ENCODE data around the gene ENTPD8.

The ENTPD8 gene

GRCh38 chr9:137459601-137460362 lies 18.6 kb upstream of the ENTPD8 start:
- no peak overlapping the region for H3K4me3 ChIP-seq (IDR thresholded peaks at IDR 0.05; ENCODE audit: insufficient read depth, low read depth, low read length)
- peak overlapping the region; percentile 71; the same call in 1 of the 2 replicates for H3K9ac ChIP-seq
- H3K27me3 ChIP-seq (ENCODE audit: insufficient read depth, low read depth) = no peaks in the 10 kb centered on the region
- H2AFZ ChIP-seq (ENCODE audit: low read depth) = peak overlapping the region; percentile 64
- no peak for TF ChIP-seq CTCF (conservative IDR thresholded peaks at IDR 0.05; ENCODE audit: low read depth, low read length)
- H3K27ac ChIP-seq = peak overlapping the region; percentile 13
- H4K20me1 ChIP-seq (ENCODE audit: insufficient read depth) = no peaks in the 10 kb centered on the region
- H3K4me1 ChIP-seq (ENCODE audit: low read depth, poor library complexity, severe bottlenecking) = peaks cover 11% of the 10 kb centered on the region
- peak overlapping the region; percentile 33 for H3K4me2 ChIP-seq
- no peaks in the 10 kb centered on the region for H3K79me2 ChIP-seq (ENCODE audit: insufficient read depth, low read depth)
- no peaks in the 10 kb centered on the region for H3K36me3 ChIP-seq (ENCODE audit: insufficient read depth)

DNA sequence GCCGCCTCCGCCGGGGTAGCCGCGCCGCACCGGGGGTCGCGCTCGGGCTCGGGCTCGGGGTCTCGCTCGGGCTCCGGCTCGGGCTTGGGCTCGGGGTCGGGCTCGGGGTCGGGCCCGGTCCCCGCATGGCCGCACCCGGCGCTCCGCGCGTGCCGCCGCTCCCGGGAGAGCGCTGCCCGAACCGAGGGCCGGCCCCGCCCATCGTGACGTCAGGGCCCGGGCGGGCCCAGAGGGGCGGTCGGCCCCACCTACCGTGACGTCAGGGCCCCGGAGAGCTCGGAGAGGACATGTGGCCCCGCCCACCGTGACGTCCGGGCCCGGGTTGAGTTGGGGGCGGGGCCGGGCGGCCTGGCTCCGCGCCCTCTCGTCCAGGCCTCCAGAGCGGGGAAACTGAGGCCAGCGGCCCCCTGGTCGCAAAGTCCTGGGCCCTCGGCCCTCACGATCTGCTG lies 18.0 kb upstream of the ENTPD8 start, which contains the start of gene NSMF:
NSMF (minus strand) TSS at position 183 of the 449 bp plus-strand sequence. CDS start 232 bp downstream, outside the sequence.
- no peaks in the 10 kb centered on the region for H3K79me2 ChIP-seq (ENCODE audit: insufficient read depth, low read depth)
- H3K27ac ChIP-seq = peak within 1 kb of the TSS; percentile 13
- H3K9ac ChIP-seq = peak within 1 kb of the TSS; percentile 71
- H4K20me1 ChIP-seq (ENCODE audit: insufficient read depth) = no peaks in the 10 kb centered on the region
- no peaks in the 10 kb centered on the region for H3K36me3 ChIP-seq (ENCODE audit: insufficient read depth)
- H2AFZ ChIP-seq (ENCODE audit: low read depth) = peak within 1 kb of the TSS; percentile 64
- TF ChIP-seq CTCF (conservative IDR thresholded peaks at IDR 0.05; ENCODE audit: low read depth, low read length) = no peak
- H3K4me1 ChIP-seq (ENCODE audit: low read depth, poor library complexity, severe bottlenecking) = peaks cover 11% of the 10 kb centered on the region
- H3K27me3 ChIP-seq (ENCODE audit: insufficient read depth, low read depth) = no peaks in the 10 kb centered on the region
- H3K4me2 ChIP-seq = peak within 1 kb of the TSS; percentile 78
- no peak within 1 kb of the TSS for H3K4me3 ChIP-seq (IDR thresholded peaks at IDR 0.05; ENCODE audit: insufficient read depth, low read depth, low read length)

DNA sequence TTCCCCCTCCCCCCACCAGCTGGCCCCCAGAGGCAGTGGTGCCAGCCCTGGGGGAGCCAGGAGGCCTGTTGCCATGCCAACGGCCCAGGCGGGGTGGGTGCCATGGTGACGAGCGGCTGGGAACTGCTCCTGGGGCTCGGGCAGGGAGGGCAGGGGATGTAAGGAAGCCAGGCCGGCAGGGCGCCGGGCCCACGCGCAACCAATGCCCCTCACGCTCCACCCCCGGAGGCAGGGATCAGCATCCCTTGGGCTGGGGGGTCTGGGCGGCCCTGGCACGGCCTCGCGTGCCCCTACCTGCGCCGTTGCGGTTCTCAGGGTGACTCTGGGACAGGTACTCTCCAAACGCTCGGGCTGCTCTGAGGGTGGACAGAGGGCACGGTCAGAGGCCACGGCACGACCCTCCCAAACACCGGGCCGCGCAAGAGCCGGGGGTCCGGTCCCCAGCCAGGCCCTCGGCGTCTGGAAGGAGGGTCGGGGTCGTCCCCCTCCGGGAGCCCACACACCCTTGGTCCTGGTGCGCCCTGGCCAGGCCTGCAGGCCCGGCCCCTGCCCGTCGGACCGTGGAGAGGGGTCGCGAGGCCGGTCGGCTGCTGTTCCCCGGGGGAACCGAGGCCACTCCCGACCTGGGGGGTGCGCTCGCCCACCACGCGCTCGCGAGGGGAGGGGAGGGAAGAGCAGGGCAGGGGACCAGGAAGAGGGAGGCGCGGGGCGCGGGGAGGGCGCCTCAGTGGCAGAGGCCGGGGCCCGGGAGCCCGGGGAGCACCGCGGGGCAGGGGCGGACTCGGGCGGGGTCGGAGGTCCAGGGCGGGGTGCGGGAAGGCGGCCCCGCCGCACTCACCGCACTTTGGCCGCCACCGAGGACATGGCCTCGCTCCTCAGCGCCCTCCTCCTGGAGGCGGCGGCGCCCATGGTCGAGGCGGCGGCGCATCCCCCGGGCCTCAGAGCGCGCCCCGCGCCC lies 17.3 kb upstream of the ENTPD8 start:
- H3K4me1 ChIP-seq (ENCODE audit: low read depth, poor library complexity, severe bottlenecking) = peaks cover 11% of the 10 kb centered on the region

More for the DNA sequence above, 17.3 kb upstream of the ENTPD8 start:
- Histone ChIP-seq H3K27me3 (ENCODE audit: insufficient read depth, low read depth) (no peaks in the 10 kb centered on the region), H3K27ac (no peak overlapping the region), H3K4me3 (IDR thresholded peaks at IDR 0.05; ENCODE audit: insufficient read depth, low read depth, low read length) (no peak overlapping the region), H3K36me3 (ENCODE audit: insufficient read depth) (no peaks in the 10 kb centered on the region), H4K20me1 (ENCODE audit: insufficient read depth) (no peaks in the 10 kb centered on the region), H2AFZ (ENCODE audit: low read depth) (no peak overlapping the region), H3K4me2 (peak overlapping the region; percentile 78), H3K79me2 (ENCODE audit: insufficient read depth, low read depth) (no peaks in the 10 kb centered on the region), H3K9ac (peak overlapping the region; percentile 71)
- no peak for TF ChIP-seq CTCF (conservative IDR thresholded peaks at IDR 0.05; ENCODE audit: low read depth, low read length)
